Kidney epithelial cell (primary cell): ENCODE measurements around the gene CANT1. TPM values are rescaled to one million over a fixed set of nuclear protein-coding genes. Genes with fewer than 3 reads are reported as not detected.
"Not testable (repeated sequence)": the region's sequence is repeated elsewhere in the genome, so short reads cannot be mapped to it uniquely, and the experiment has no call there.

ENCODE experiments used
- DNase-seq: peaks from one replicate; pipeline ENCODE4 v3.0.0-alpha.2; 2010; ENCODE audit warnings: low read depth
- H3K27me3 ChIP-seq: 2 replicates; pipeline ENCODE4 v1.6.0; 2011; ENCODE audit warnings: low read length; ENCODE audit not compliant: control insufficient read depth, insufficient read depth
- H3K36me3 ChIP-seq: 2 replicates; pipeline ENCODE4 v1.5.1; 2011; ENCODE audit warnings: low read length; ENCODE audit not compliant: control insufficient read depth, insufficient read depth
- H3K4me3 ChIP-seq: 2 replicates; pipeline ENCODE4 v1.5.1; 2011; ENCODE audit warnings: low read depth, mild to moderate bottlenecking, control low read depth, low read length
- total RNA-seq: library from RNA; depleted of rRNA; stranded (reverse); fragments of >200 nt; gene quantifications from 2 replicates; pipeline ENCODE4 v1.2.3, GENCODE V29; 2015
- TF ChIP-seq, protein P1 (sequence below): IDR thresholded peaks from 2 replicates; pipeline ENCODE4 v1.5.1; 2011; ENCODE audit warnings: mild to moderate bottlenecking, moderate library complexity, low read length, control low read depth, inconsistent platforms; ENCODE audit not compliant: insufficient read depth, poor library complexity, severe bottlenecking

CANT1 gene
- total RNA-seq, 1 donor from 2014 or later = 54.6 TPM

GRCh38 chr17:79031996-79032875 lies 22.7 kb upstream of the CANT1 start:
- Histone ChIP-seq H3K36me3 (no peaks in the 10 kb centered on the region), H3K4me3 (no peak overlapping the region), H3K27me3 (peaks cover 9% of the 10 kb centered on the region)
- TF ChIP-seq, protein P1, sequence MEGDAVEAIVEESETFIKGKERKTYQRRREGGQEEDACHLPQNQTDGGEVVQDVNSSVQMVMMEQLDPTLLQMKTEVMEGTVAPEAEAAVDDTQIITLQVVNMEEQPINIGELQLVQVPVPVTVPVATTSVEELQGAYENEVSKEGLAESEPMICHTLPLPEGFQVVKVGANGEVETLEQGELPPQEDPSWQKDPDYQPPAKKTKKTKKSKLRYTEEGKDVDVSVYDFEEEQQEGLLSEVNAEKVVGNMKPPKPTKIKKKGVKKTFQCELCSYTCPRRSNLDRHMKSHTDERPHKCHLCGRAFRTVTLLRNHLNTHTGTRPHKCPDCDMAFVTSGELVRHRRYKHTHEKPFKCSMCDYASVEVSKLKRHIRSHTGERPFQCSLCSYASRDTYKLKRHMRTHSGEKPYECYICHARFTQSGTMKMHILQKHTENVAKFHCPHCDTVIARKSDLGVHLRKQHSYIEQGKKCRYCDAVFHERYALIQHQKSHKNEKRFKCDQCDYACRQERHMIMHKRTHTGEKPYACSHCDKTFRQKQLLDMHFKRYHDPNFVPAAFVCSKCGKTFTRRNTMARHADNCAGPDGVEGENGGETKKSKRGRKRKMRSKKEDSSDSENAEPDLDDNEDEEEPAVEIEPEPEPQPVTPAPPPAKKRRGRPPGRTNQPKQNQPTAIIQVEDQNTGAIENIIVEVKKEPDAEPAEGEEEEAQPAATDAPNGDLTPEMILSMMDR = no peak
- no peak for DNase-seq

GRCh38 chr17:79030636-79031035 lies 21.1 kb upstream of the CANT1 start:
- not testable (repeated sequence) for DNase-seq, H3K27me3 ChIP-seq, H3K36me3 ChIP-seq, H3K4me3 ChIP-seq

GRCh38 chr17:79029327-79030009 lies 19.9 kb upstream of the CANT1 start:
- Histone ChIP-seq H3K27me3 (peaks cover 17% of the 10 kb centered on the region), H3K36me3 (no peaks in the 10 kb centered on the region), H3K4me3 (no peak overlapping the region)
- TF ChIP-seq, protein P1 = no peak
- DNase-seq = no peak

DNA sequence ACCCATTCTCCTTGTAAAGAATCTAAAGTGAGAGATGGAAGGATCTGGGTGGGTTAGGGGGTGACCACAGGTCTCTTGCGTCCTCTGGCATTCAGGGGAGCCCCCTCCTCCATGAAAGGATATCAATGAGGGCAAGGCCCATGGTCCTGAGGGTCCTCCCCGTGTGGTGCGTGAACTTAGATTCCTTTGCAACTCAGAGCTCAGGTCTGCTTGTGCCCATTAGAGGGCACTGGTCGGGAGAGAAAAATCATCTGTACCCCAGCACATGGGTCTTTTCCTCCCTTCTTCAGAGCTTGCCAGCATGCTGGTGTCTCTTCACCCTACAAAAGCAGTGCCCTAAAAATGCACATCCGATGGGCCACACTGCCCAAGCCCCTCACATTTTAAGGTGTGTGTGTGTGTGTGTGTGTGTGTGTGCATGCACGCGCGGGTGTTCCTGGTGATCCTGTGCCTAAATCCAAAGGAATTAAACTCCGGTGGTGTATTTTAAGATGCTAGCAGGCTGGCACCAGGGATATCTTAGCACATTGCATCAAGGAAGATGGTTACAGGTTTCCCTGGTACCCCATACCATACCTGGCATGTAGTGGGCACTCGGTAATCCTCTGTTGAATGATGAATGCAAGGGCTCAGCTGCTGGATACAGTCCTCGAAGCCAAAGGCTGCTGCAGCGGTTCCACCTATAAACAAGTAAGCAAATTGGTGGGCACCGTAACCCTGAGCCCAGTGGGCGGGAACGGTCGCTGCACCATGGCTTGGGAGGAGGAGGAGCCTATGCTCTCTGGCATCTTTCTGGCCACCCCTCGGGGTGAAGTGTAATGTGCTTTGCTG lies 19.1 kb upstream of the CANT1 start:
- H3K27me3 ChIP-seq = peaks cover 19% of the 10 kb centered on the region
- no peak for DNase-seq
- H3K4me3 ChIP-seq = no peak overlapping the region
- TF ChIP-seq, protein P1 = peak; percentile 27
- H3K36me3 ChIP-seq = no peaks in the 10 kb centered on the region

GRCh38 chr17:79027925-79028491 lies 18.4 kb upstream of the CANT1 start:
- Histone ChIP-seq H3K27me3 (peaks cover 21% of the 10 kb centered on the region), H3K36me3 (no peaks in the 10 kb centered on the region), H3K4me3 (no peak overlapping the region)
- no peak for DNase-seq
- TF ChIP-seq, protein P1 = no peak
